B cell (primary cell): Measurements from ENCODE around the gene TLR3.

Experiments used
- CTCF ChIP-seq: fragments of 200-600 bp; IDR thresholded peaks from one replicate; pipeline ENCODE4 v1.8.0; 2022; ENCODE audit warnings: antibody characterized with exemption, mild to moderate bottlenecking
- EZH2 ChIP-seq: IDR thresholded peaks from 2 replicates; pipeline ENCODE4 v1.6.1; 2012; ENCODE audit warnings: borderline replicate concordance, low read depth, mild to moderate bottlenecking, moderate library complexity, low read length; ENCODE audit not compliant: insufficient read depth, poor library complexity, severe bottlenecking

DNA sequence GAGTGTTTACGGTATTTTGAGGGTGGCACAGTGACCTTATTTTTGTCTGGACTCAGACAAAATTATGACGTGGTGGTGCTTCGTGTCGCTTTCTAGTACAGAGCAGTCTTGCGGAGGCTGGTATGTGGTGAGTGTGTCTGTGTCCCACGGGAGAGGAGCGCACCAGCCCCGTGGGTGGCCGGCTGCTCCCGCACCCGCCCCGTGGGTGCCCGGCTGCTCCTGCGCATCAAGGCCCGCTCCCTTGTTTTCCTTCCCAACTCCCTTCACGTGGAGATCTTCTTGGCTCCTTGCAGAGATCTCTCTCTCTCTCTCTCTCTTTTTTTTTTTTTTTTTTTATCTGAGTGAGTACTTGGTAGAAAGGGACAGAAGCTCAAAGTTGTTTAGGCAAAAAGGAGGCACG lies 23.3 kb downstream of the TLR3 start:
- TF ChIP-seq CTCF (no peak), EZH2 (no peak)
